BLaER1 (cell line): Measurements from ENCODE around the gene DGUOK.

Experiments
- H3K27ac ChIP-seq: shearing (Covaris generic); formaldehyde crosslinking; 2 replicates; pipeline ENCODE4 v1.8.1; 2022
- H3K27me3 ChIP-seq: shearing (Covaris generic); formaldehyde crosslinking; 2 replicates; pipeline ENCODE4 v1.8.1; 2022
- H3K36me3 ChIP-seq: shearing (Covaris generic); formaldehyde crosslinking; 2 replicates; pipeline ENCODE4 v1.8.1; 2022
- H3K4me1 ChIP-seq: shearing (Covaris generic); formaldehyde crosslinking; 2 replicates; pipeline ENCODE4 v1.8.1; 2022
- H3K4me2 ChIP-seq: shearing (Covaris generic); formaldehyde crosslinking; 2 replicates; pipeline ENCODE4 v1.8.1; 2022
- H3K4me3 ChIP-seq: shearing (Covaris generic); formaldehyde crosslinking; 2 replicates; pipeline ENCODE4 v1.8.1; 2022
- H3K9ac ChIP-seq: shearing (Covaris generic); formaldehyde crosslinking; 2 replicates; pipeline ENCODE4 v1.8.1; 2022
- H3K9me3 ChIP-seq: shearing (Covaris generic); formaldehyde crosslinking; 2 replicates; pipeline ENCODE4 v1.8.1; 2022
- H4K20me1 ChIP-seq: shearing (Covaris generic); formaldehyde crosslinking; 2 replicates; pipeline ENCODE4 v1.8.1; 2022
- Cebpa-rat ChIP-seq: shearing (Covaris generic); IDR thresholded peaks from 2 replicates; pipeline ENCODE4 v1.8.1; 2022

The DGUOK gene

GRCh38 chr2:73910873-73911547, 15.7 kb upstream of the DGUOK start:
- Histone ChIP-seq H3K36me3 (no peaks in the 10 kb centered on the region), H3K4me1 (no peaks in the 10 kb centered on the region; the same call in 1 of the 2 replicates), H3K9me3 (no peaks in the 10 kb centered on the region), H3K27ac (no peak overlapping the region), H3K4me2 (no peak overlapping the region), H3K9ac (no peak overlapping the region), H3K27me3 (no peaks in the 10 kb centered on the region), H4K20me1 (no peaks in the 10 kb centered on the region), H3K4me3 (no peak overlapping the region)
- no peak for TF ChIP-seq Cebpa-rat

GRCh38 chr2:73911548-73912208, 15.0 kb upstream of the DGUOK start:
- Histone ChIP-seq H3K4me2 (no peak overlapping the region), H3K4me3 (no peak overlapping the region), H3K27me3 (no peaks in the 10 kb centered on the region), H3K9me3 (no peaks in the 10 kb centered on the region), H3K4me1 (no peaks in the 10 kb centered on the region; the same call in 1 of the 2 replicates), H3K27ac (no peak overlapping the region), H3K9ac (no peak overlapping the region), H4K20me1 (no peaks in the 10 kb centered on the region), H3K36me3 (no peaks in the 10 kb centered on the region)
- no peak for TF ChIP-seq Cebpa-rat

- TF ChIP-seq Cebpa-rat: no peak
- Histone ChIP-seq H4K20me1 (no peaks in the 10 kb centered on the region), H3K9me3 (no peaks in the 10 kb centered on the region), H3K36me3 (no peaks in the 10 kb centered on the region), H3K27me3 (no peaks in the 10 kb centered on the region), H3K27ac (no peak overlapping the region), H3K4me2 (no peak overlapping the region), H3K9ac (no peak overlapping the region), H3K4me3 (no peak overlapping the region), H3K4me1 (peaks cover 10% of the 10 kb centered on the region; the same call in 1 of the 2 replicates)
These were observed 13.1 kb upstream of the DGUOK start for GRCh38 chr2:73913414-73914054.

- no peak for TF ChIP-seq Cebpa-rat
- Histone ChIP-seq H3K4me2 (no peak overlapping the region), H4K20me1 (no peaks in the 10 kb centered on the region), H3K36me3 (no peaks in the 10 kb centered on the region), H3K4me3 (no peak overlapping the region), H3K9me3 (no peaks in the 10 kb centered on the region), H3K27me3 (no peaks in the 10 kb centered on the region), H3K9ac (no peak overlapping the region), H3K27ac (no peak overlapping the region), H3K4me1 (peaks cover 10% of the 10 kb centered on the region; the same call in 1 of the 2 replicates)
These were observed 12.0 kb upstream of the DGUOK start for GRCh38 chr2:73914667-73915066.

- Histone ChIP-seq H3K9ac (no peak overlapping the region), H3K9me3 (no peaks in the 10 kb centered on the region), H3K36me3 (no peaks in the 10 kb centered on the region), H4K20me1 (no peaks in the 10 kb centered on the region), H3K4me2 (no peak overlapping the region), H3K4me3 (no peak overlapping the region), H3K27me3 (no peaks in the 10 kb centered on the region), H3K4me1 (peaks cover 10% of the 10 kb centered on the region; the same call in 1 of the 2 replicates), H3K27ac (no peak overlapping the region)
- TF ChIP-seq Cebpa-rat: no peak
These were observed 11.2 kb upstream of the DGUOK start for GRCh38 chr2:73915437-73915993.

GRCh38 chr2:73916666-73917065, 10.0 kb upstream of the DGUOK start:
- H3K9ac ChIP-seq: no peak overlapping the region
- H4K20me1 ChIP-seq: no peaks in the 10 kb centered on the region
- peaks cover 17% of the 10 kb centered on the region; the same call in 1 of the 2 replicates for H3K4me1 ChIP-seq
- no peaks in the 10 kb centered on the region for H3K36me3 ChIP-seq
- H3K27ac ChIP-seq: no peak overlapping the region
- no peaks in the 10 kb centered on the region for H3K9me3 ChIP-seq
- no peaks in the 10 kb centered on the region for H3K27me3 ChIP-seq
- no peak overlapping the region for H3K4me2 ChIP-seq
- H3K4me3 ChIP-seq: no peak overlapping the region
- no peak for TF ChIP-seq Cebpa-rat

GRCh38 chr2:73917296-73917695, 9.4 kb upstream of the DGUOK start:
- Histone ChIP-seq H3K36me3 (no peaks in the 10 kb centered on the region), H3K27me3 (no peaks in the 10 kb centered on the region), H3K9me3 (no peaks in the 10 kb centered on the region), H4K20me1 (no peaks in the 10 kb centered on the region), H3K9ac (no peak overlapping the region), H3K4me2 (peak overlapping the region; percentile 21; the same call in 1 of the 2 replicates), H3K4me1 (peaks cover 17% of the 10 kb centered on the region; the same call in 1 of the 2 replicates), H3K27ac (no peak overlapping the region), H3K4me3 (no peak overlapping the region)
- TF ChIP-seq Cebpa-rat: no peak

- H3K9ac ChIP-seq: no peak overlapping the region
- H4K20me1 ChIP-seq: no peaks in the 10 kb centered on the region
- no peak for TF ChIP-seq Cebpa-rat
- H3K9me3 ChIP-seq: no peaks in the 10 kb centered on the region
- no peak overlapping the region for H3K27ac ChIP-seq
- H3K4me1 ChIP-seq: peaks cover 17% of the 10 kb centered on the region; the same call in 1 of the 2 replicates
- no peaks in the 10 kb centered on the region for H3K36me3 ChIP-seq
- no peaks in the 10 kb centered on the region for H3K27me3 ChIP-seq
- no peak overlapping the region for H3K4me3 ChIP-seq
- H3K4me2 ChIP-seq: peak overlapping the region; percentile 21; the same call in 1 of the 2 replicates
These were observed 8.9 kb upstream of the DGUOK start for GRCh38 chr2:73917696-73918207.

GRCh38 chr2:73918856-73919255, 7.8 kb upstream of the DGUOK start:
- no peak overlapping the region for H3K27ac ChIP-seq
- H3K4me1 ChIP-seq: peaks cover 17% of the 10 kb centered on the region; the same call in 1 of the 2 replicates
- H4K20me1 ChIP-seq: no peaks in the 10 kb centered on the region
- H3K27me3 ChIP-seq: no peaks in the 10 kb centered on the region
- no peak overlapping the region for H3K9ac ChIP-seq
- no peak overlapping the region for H3K4me2 ChIP-seq
- H3K4me3 ChIP-seq: no peak overlapping the region
- H3K36me3 ChIP-seq: no peaks in the 10 kb centered on the region
- no peaks in the 10 kb centered on the region for H3K9me3 ChIP-seq
- no peak for TF ChIP-seq Cebpa-rat
